Activated CD4-positive, alpha-beta T cell treated with anti-CD3 and anti-CD28 coated beads, Interleukin-2, Interleukin-6, amounts not matched to agents 100 ng/mL and 50 ng/mL, durations not matched to agents 16 hours and 8 hours (primary cell): ENCODE measurements around the gene TFRC.
"Not testable (repeated sequence)": the region's sequence is repeated elsewhere in the genome, so short reads cannot be mapped to it uniquely, and the experiment has no call there.

Experiments
- DNase-seq: peaks from one replicate; pipeline ENCODE4 v3.0.0-alpha.2; 2020

Gene TFRC

GRCh38 chr3:196047391-196048030 is 34.4 kb downstream of the TFRC start:
- no peak for DNase-seq

- DNase-seq, result no peak
Measured at GRCh38 chr3:196044513-196044912, 37.4 kb downstream of the TFRC start.

GRCh38 chr3:196042673-196043072 is 39.2 kb downstream of the TFRC start:
- DNase-seq, result no peak

DNA sequence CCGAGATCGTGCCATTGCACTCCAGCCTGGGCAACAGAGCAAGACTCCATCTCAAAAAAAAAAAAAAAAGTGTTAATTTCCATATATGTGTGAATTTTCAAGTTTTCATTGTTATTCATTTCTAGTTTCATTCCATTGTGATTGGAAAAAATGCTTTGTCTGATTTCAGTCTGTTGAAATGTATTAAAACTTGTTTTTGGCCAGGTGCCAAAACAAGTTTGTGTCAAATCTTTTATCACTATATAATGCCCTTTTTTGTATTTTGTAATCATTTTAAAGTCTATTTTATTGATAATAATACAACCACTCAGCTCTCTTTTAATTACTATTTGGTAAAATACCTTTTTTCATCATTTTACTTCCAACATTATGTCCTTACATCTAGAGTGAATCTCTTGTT is 42.5 kb downstream of the TFRC start:
- DNase-seq, result no peak

- not testable (repeated sequence) for DNase-seq
Measured at GRCh38 chr3:196026059-196026458, 55.8 kb downstream of the TFRC start.

GRCh38 chr3:196024968-196025367 is 56.9 kb downstream of the TFRC start:
- DNase-seq, result no peak

- DNase-seq, result no peak
Measured at GRCh38 chr3:196023947-196024346, 57.9 kb downstream of the TFRC start.

GRCh38 chr3:196022499-196022878 is 59.4 kb downstream of the TFRC start:
- DNase-seq, result not testable (repeated sequence)

DNA sequence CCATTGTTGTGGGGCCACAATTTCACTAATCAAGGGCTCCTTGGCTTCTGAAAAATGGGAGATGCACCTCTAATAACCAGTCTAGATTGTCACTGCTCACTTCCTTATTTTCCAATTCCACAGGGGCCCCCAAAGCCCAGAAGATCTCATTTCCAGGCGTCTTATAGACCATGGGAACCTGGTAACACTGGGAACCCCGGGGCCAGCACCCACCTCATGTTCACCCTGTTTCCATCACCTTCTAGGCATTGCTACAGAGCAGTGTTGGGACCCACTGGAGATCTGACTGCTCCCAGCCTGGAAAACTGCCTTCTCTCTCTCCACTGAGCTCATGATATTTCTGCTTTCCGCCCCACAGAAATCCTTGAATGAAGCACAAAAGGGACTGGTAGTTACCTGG is 61.5 kb downstream of the TFRC start:
- no peak for DNase-seq

DNA sequence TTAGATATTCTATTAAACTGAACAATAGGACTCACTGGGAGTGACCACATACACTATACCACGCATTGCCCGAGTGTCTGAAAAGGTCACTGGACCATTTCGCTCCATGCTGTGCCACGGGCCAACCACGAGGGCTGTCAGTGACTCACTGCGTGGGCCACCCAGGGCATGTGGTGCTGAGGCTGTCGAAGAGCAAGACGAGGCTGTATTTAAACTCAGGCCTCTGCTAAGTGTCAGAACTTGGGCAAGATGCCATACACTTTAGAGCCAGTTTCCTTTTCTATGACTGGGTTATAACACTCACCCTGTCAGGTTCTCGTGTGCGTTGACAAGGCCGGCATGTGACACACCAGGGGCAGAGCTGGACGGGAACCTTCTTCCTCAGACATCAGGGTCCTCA is 62.3 kb downstream of the TFRC start:
- DNase-seq, result not testable (repeated sequence)

- DNase-seq, result not testable (repeated sequence)
Measured at GRCh38 chr3:196018159-196018558, 63.7 kb downstream of the TFRC start.

- DNase-seq, result peak; percentile 5
Measured at GRCh38 chr3:196016485-196016884, 65.4 kb downstream of the TFRC start.

DNA sequence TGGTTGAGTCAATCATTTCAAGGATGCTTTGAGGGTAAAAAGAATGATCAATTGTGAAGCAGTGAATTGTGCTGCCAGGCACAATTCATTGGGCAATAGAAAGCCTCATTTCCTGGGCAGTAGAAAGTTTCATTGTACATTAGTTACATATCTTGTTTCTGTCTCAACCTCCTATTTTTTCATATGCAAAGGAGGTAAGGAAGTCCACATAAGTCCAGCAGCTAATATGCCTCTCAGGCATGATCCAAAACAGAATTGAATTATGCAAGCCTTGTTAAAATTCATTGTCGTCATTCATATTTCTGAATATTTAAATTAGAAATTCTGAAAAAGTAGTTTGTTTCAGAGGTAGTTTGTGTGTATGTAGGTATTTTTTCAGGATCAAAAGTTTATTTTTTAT is 65.8 kb downstream of the TFRC start:
- no peak for DNase-seq

DNA sequence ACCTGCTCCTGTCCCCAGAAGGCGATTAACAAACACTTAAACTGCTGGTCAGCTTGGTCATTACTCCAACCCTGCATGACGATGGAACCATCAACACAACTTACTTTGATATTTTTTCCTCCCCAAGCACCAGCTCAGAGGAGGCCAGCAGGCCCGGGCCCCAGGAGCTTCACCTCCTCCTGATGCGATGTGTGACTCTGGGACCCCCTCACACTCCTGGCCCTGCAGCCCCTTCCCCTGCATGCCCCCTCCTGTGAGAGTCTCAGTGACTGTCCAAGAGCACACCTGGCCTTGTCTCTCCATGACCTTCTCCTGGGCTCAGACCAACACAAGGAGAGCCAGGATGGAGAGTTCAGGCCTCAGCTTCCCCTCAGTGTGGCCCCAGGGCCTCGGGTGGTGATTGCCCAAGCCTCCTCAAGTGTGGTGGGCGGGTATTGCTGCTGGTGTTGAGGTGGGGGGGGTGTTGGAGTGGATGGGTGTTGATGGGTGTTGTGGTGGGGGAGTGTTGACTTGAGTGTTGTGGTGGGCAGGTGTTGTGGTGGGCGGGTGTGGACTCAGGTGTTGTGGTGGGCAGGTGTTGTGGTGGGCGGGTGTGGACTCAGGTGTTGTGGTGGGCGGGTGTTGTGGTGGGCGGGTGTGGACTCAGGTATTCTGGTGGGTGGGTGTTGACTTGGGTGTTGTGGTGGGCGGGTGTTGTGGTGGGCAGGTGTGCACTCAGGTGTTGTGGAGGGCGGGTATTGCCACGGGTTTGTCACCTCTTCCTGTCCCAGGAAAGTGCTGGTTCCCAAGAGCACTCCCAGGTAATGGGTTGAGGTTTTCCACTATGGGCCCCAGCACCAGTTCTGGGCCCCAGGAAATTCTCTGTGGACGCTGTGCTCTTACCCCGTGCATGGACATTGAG is 68.1 kb downstream of the TFRC start:
- no peak for DNase-seq

DNA sequence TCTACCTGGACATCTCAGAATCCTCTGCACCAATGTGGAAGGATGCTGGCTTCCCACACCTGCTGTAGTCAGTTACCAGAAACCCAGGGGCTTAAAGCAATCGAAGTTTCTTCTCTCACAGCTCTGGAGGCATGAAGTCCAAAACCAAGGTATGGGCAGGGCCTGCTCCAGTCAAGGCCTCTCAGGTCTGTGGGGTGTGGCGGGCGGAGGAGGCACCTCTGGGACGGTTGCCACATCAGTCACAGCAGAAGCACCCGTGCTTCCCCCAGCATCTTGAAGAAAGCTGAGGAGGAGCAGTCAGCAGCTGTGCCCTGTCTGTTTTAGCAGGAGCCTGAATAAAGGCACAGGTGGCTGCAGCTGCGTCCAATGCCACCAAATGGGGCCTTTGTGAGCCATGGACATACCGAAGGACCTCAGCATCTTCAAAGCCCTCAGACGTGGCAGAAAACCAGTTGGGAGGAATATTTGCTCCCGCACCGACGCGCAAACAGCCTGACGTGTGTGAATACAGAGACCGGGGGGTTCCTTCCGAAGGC is 68.9 kb downstream of the TFRC start:
- DNase-seq, result no peak

- no peak for DNase-seq
Measured at GRCh38 chr3:196012481-196012880, 69.4 kb downstream of the TFRC start.

DNA sequence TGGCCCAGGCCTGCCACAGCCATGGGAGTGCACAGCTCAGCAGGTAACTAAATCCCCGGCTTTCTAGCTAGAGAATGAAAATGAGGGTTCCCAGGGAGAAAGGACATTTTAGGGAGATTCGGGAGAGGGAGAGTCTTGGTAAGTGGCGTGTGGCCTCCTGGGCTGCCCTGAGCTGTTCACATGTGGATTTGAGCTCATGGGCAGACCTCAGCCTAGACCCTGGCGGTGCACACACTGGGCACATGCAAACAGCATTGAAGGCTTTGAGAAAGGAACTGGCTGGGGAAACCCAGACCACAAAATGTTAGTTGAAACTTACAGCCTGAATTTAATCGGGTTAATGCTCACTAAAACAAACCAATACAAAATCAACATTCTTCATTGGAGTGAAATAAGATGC is 72.4 kb downstream of the TFRC start:
- DNase-seq, result no peak

GRCh38 chr3:196008929-196009328 is 73.0 kb downstream of the TFRC start:
- DNase-seq, result no peak

DNA sequence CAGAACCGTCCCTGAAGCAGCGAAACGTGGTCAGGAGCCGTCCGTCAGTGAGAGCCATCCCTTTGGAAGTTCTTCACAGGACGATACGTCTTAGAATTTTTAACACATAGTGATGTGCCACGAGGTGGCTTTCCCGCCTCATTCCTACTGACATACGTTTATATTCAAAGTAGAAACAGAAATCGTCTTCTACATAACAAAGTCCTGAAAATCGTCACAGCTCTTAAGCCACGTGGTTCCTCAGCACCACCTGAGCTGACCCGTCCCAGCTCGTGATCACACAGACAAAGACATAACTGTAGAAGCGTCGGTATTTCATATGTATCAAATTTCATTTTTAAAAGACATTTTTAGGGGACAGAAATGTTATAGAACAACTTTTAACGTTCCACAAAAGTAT is 73.5 kb downstream of the TFRC start:
- DNase-seq, result no peak

GRCh38 chr3:196007744-196008335 is 74.0 kb downstream of the TFRC start:
- DNase-seq, result no peak

- DNase-seq, result not testable (repeated sequence)
Measured at GRCh38 chr3:196005338-196005737, 76.6 kb downstream of the TFRC start.

- not testable (repeated sequence) for DNase-seq
Measured at GRCh38 chr3:196004359-196005052, 77.4 kb downstream of the TFRC start.

DNA sequence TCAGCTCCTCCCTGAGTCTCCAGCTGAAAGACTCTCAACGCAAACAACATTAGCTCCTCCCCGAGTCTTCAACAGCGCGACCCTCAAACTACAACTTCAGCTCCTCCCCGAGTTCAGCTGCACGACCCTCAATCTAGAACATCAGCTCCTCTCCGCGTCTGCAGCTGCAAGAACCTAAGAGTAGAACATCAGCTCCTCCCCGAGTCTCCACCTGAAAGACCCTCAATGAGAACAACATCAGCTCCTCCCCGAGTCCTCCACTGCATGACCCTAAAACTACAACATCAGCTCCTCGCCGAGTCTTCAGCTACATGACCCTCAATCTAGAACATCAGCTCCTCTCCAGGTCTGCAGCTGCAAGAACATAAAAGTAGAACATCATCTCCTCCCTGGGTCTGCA is 78.3 kb downstream of the TFRC start:
- DNase-seq, result no peak
